HCEC 1CT (cell line): Measurements from ENCODE around the gene HELT.

ENCODE experiments used
- DNase-seq: peaks from one replicate; pipeline ENCODE4 v3.0.0-alpha.2; 2017

The HELT gene

DNA sequence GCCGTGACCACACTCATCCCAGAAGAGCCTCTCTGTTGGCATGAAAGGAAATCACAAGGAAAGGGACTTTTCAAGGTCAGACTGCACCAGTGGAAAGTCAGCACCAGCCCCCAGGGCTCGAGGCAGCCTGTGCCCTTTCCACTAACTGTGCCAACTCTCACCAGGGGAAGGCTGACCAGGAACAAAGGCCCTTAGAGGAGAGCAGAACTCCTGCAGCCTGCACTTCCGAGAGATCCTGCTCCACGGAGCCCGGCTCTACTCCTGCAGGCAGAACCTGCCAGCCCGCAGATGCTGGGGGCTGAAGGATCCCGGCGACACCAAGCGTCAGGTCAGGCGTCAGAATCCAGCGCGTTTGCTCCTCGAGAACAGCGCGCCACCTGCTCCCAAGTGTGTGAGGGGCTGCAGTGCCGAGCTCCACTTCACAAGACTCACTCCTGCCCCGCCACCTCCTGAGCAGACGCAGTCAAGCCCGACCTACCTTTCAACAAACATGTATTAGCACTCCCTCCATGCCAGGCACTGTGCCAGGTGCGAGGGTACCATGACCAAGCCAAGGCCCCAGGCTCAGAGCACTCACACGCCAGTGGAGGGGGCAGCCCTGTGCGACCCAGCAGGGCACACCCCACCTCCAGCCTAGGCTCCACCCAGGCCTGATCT, 13.6 kb upstream of the HELT start:
- no peak for DNase-seq

DNA sequence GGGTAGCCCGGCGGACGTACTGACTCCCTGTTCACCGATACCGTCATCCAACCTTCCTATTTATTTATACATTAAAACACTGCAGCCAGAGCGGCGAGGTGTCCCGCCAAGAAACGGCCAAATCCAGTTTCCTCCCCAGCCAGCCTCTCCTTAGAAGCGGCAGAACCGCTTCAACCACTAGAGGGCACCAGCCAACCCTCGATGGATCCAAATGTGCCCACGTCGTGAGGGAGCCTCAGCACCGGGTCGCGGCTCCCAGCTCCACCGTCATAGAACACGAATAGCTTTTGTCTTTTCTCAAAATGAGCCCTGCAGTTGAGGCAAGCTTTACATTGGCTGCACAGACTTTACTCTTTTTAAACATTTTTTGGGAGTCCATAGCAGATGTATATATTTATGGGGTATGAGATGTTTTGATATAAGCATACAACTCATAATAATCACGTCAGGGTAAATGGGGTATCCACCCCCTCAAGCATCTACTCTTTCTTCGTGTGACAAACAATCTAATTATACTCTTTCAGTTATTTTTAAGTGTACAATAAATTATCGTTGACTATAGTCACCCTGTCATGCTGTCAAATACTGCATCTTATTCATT, 13.0 kb upstream of the HELT start:
- peak; percentile 30 for DNase-seq

DNA sequence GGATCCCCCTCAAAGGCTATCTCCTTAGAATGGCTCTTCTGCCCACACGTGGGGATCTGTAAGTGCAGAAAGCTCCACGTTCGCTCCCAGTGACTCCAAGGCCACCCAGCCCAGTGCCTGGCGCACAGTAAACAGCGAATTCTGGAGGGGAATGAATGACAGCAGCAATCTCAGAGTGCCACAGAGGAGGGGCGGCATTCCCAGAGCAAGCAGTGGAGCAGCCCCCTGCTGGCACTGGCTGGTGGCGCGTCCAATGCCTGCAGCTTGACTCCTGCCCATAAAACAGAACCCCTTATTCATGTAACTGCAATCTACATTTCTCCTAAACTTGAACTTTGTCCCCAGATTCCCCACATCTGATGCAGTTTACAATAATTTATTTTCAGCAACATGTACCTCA, 6.9 kb upstream of the HELT start:
- DNase-seq = no peak

DNA sequence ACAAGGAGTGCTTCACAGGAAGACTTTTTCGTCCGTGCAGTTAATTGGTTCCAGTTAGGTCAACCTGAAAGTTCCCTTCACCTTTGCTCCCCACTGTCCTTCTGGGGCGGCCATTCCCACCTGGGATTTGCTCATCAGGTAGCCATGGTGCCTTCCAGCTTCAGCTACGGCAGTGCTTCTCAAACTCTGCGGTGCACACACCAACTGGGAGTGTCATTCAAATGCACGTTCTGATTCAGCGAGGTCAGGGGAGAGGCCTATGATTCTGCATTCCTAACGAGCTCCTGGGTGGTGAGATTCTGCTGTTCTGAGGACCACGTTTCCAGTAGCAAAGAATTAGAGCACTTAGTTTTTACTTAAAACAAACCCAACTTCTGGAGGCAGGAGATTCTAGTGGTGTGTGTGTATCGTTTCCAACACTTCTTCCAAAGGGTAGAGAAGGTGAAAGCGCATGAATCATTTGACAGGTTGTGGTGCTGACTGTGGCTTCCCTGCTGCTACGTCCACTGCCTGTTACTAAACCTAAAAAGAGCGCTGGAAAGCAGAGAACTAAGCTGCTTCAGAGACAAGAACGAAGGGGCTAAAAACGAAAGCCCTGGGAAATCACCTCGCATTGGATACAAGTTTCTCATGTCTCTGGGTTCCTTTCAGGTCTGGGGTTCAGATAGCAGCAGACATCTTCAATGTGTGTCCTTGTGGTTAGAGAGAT, 4.7 kb upstream of the HELT start:
- DNase-seq = no peak

DNA sequence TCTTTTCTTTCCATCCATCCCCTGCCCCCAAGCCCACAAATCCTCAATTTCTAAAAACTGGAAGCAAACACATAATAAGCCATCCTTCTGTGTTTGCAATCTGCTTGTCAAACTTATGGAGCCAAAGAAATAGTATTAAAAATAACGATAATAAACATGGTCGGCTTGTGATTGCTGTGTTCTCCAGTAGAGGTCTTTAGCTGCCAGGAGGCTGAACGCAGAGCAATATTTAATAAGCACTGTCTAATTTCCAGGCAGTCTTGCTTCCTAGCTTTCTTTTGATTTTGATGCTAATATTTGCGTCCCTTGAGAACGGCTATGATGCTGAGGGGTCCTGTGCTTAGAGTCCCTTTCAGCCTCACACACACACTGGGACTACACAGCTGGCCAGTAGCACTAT, 3.2 kb upstream of the HELT start:
- DNase-seq = no peak

DNA sequence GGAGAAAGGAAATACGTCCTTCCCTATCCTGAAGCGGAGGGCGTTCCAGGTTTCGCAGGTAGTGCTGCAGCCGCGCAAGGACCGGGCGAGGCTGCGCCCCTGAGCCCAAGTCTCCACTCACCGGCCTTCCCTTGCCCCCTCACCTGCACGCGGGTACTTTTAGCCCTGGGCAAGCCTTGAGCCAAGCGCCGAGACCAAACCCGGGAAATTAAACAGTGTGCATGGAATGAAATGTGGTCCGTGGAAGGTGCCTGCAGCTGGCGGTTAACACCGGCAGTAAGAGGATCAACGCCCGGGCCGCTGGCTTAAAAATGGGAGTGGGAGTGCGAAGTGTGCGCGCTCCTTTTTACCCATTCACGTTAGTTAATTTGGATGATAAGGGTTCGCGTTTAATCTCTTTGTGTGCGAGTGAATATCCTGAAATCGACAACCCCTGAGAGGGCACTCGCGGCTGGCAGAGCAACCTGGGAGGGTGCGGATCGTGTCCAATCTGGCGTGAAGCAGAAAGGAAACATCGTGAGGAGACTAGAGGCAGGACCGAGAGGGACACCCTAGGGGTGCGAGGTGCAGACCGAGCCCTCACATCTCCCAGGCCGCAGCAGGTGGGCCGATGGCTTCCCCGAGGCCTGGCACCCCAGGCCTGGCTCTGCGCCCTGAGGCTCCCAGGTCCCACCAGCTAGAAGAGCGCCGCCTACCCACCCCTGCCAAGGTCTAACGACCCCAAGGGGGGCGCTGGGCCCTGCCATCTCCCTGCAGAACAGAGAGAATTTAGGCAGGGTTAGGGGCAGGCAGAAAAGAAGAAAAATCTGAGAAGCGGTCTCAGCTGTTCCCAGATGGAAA, 2.0 kb upstream of the HELT start:
- DNase-seq = no peak

DNA sequence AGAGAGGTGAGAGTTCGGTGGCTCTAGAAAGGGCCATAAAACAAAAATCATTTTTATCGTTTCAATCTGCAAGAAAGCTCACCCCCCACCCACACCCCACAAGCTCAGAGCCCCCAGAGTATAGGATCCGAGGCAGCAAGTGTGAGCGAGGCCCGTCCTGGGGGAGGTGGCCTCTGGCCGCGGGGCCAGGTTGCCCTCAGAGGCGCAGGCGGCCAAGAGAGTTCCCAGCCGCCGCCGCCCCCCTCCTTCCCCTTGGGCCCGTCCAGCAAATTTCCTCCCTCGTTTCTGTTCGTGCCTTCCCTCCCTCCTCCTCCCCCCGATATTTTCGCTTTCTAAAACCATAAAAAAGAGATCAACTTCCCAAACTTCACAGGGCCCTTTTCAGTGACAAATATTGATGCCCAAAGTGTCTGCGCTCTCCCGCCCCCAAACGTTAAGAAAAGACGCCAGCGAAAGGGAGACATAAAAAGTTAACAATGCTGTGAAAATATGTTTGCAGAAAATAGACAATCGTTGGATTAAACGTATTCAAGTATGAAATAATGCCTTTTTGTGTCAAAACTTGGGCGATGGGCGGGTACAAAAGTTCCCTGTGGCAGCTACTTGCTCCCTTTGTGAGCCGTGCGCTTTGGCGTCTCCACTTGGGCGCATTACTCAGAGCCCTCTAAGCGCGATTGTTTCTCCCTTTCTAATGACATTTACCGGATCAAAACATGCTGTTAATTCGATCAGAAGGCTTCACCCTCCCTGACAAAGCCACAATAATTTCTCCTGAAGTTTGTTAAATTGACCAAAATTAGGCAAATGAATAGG, 1.1 kb upstream of the HELT start:
- no peak for DNase-seq

DNA sequence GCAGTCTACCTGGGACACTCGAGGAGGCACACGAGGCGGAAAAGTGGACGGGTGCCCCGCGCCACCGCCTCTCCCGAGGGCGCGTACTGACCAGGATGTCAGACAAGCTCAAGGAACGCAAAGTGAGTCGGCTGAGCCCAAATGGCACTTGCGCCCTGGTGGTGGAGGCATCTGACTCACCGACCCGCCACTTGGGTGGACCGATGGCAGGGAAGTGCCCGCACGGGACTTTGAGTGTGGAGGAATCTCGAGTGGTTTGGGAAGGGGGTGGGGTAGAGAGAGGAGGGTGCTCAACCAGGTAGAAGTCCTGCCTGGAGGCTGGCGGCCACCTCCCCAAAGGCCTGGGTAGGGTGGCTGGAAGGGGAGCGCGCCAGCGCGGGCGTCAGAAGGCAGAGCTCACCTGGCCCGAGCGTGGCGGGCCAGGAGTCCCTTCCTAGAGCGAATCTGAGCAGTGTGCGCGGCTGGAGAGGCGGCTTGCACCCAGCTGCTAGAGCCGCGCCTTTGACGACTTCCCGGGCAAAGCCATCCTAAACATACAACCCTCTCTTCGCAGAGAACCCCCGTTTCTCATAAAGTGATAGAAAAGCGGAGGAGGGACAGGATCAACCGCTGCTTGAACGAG, 655 bp downstream of the HELT start:
- no peak for DNase-seq

DNA sequence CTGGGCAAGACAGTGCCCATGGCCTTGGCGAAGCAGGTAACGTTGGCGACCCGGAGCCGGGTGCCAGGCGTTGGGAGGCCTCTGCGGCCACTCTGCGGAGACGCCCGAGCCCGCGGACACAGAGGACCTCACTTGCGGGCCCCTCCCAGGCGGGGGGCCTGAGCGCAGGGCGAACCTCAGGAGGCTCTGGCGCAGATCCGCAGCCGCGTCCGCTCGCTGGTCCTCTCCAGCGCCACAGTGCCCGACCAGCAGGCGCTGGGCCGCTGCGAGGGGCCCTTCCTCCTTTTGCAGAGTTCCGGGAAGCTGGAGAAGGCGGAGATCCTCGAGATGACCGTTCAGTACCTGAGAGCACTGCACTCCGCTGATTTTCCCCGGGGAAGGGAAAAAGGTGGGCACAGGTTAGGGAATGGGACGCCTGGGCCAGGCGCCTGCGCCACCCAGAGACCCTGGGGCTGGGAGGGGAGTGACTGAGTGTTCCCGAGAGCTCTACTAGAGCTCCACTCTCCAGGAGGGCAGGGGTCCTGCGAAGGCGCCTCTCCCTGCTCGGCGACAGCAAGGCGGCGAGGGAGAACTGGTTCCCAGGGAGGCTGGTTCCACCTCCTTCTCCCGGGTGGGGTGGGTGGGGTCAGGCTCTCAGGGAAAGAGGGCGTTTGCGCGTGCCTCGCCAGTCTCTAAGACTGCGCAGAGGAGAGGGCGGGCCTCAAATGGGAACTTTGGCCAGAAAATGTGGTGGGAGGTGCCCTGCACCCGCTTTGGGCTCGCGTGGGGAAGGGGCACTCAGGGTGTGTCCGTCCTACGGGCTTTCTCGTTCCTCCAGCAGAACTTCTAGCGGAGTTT, 1.4 kb downstream of the HELT start:
- no peak for DNase-seq

DNA sequence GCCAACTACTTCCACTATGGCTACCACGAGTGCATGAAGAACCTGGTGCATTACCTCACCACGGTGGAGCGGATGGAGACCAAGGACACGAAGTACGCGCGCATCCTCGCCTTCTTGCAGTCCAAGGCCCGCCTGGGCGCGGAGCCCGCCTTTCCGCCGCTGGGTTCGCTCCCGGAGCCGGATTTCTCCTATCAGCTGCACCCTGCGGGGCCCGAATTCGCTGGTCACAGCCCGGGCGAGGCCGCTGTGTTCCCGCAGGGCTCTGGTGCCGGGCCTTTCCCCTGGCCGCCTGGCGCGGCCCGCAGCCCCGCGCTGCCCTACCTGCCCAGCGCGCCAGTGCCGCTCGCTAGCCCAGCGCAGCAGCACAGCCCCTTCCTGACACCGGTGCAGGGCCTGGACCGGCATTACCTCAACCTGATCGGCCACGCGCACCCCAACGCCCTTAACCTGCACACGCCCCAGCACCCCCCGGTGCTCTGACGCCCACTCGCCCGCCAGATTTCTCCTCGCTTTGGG, 2.1 kb downstream of the HELT start:
- DNase-seq = no peak

DNA sequence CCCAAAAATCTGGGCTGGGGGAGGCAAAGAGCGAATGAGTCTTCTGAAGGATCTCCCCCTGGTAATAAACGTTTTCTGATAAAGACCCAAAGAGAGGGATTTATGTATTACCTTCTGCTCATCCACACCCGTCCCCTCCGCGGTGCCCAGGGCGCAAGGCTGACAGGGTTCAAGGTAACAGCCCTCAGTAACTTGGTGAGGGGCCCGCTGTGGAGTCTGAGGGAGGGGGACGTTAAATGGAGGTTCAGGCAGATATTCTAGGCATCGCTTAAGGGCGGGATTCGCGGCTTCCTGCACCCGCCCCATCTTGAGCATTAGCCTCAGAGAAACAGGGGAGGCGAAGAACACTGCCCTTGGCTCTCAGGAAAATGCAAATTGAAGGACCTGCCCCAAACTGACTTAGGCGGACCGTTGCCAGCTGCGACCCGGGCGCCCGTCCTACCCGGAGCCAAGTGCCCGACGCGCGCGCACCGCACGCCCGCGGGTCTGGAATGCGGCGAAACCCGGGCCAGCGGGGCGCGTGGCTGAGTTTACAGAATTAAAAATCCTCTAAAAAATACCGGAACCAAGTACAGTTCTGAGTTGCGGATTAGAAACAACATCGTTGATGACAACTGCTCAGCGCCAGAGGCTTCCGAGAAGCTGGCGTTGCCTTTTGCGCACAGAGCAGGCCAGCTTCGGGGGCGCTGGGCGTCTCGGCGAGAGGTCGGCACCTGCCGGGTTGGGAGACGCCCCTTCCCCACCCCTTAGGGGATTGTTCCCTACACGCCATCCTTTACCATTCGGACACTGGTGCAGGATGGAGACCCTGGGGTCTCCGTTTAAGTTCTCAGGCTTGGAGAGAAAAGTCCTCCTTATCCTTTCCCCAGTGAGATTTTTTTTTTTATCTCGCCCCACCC, 2.8 kb downstream of the HELT start:
- no peak for DNase-seq

DNA sequence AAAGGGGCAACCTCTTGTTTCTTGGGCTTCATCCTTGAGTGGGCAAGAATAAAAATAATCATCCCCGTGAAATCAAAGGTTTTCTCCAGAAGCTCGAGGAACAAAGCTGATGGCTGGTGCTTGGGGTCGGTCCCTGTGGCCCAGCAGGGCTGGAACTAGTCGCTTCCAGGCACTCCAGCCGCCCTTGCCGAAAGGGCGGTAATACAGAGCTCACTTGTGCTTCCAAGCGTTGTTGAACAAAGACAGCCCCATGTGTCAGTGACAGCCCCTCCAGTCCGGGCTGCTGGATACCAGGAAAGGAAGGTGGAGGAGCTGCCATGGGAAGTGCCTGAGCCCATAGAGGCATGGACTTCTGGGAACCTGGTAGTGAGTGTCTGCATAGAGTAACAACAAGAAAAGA, 5.2 kb downstream of the HELT start:
- no peak for DNase-seq

DNA sequence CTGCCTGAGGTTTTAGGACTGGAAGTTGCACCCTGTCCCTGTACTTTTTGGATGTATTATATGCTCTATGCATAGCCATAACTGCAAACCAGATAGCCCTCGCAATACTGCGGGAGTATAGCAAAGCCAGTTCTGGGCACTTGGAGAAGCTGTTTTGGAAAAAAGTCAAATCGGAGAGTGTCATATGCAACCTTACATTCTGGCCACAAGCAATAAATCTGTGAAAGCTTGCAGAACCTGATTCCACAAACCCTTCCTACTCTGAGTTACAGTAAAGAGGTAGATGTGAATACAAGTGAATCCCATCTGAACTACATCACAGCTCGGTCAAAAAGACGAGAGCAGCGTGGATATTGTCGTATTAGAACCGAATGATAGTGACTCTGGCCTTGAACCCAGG, 10.3 kb downstream of the HELT start:
- no peak for DNase-seq

DNA sequence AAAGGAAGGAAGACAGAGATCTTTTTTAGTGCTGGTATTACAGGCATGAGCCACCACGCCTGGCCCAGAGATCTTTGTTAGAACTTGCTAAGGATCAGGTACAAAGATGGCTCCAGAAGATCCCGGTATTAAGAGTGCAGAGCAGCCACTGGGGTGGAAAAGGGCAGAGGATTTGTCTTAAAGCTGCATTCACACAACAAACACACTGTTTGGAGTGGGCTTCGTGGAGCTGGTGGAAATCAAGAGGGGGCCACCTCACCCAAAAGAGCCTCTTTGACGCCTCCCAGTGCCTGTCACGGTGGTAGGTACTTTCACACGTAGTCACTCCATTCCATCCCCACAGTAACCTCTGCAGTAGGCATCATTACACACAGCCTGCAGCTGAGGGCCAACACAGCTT, 13.3 kb downstream of the HELT start:
- no peak for DNase-seq

DNA sequence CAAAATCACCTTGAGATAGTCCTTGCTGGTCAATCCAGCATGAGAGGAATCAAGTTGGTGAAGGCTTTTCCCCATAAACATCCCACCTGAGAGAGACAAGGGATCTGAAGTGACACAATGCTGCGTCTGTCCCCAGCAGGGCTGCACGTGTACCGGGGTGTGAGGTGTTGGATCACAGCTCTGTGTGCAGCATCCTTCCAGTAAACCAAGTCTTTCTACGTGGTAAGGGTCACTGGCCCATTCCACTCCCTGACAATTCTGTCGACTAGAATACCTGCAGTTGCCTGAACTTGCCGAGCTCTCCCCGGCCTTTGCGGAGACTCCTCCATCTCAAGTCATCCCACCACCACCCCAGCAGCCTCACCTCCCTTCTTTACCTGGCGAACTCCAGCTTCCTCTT, 14.8 kb downstream of the HELT start:
- DNase-seq = no peak

DNA sequence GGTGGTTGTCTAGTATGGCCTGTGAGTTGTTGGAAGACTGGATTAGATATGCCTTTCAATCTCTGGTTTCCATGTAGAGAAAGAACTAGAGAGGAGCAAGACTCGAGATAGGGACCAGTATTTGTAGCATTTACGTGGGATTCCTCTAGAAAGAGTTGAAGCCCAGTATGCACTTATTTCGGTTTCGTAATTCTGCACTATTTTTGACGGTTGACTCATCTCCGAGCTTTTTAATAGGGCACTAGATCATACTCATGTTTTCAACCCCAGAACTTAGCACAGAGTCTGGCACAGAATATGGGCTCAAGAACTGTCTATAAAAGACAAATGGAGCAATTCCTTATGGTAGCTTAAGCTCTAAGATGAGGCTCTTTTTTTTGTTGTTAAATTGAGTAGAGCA, 15.7 kb downstream of the HELT start:
- DNase-seq = no peak

DNA sequence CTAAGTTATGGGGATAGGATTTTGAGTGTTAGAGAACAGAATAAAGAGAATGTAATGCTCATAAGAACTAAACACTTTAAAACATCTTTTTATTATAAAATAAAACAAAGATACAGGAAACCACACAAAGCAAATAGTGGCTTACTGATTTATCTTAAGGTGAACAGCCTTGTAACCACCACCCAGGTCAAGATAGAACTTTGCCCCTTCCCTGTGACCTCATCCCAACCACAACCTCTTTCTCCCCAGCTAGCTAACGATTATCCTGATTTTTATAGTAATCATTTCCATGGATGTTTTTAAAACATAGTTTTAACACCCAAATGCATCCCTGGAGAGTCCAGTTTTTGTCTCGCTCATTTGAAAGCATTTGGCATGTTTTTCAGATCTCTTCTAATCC, 17.0 kb downstream of the HELT start:
- no peak for DNase-seq

DNA sequence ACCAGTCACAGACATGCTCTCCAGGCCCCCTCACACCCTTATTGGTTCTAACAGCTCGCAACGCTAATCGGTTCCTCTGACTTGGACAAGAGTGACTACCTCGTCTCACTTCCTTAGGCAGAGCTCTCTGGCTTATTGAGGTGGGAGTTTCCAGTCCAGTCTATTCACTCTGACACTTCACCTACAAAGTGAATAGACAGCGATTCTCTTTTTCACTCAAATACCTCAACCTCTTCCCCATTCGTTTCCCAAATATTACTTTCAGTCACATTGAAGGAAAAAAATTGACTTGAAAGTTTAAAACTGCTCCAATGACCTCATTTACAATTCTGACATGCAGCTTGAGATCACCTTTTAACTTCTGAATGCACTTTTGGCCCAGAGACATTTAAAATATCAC, 17.7 kb downstream of the HELT start:
- no peak for DNase-seq

DNA sequence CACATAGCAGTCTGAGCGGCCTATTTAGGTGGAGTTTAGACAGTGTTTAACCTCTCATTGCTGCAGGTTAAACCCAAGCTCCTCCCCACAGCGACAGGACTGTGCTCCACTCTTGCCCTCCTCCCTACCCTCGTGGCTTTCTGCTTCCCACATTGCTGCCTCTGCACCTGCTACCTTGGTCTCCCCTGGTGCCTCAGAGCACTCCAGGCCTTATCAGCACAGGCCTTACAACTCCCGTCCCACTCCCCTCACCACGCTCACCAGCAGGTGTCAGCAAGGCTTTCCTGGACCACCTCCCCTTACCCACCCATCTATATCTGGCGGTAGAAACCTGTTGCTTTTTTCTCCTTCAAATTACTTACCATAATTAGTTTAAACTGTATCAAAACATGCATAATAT, 18.6 kb downstream of the HELT start:
- DNase-seq = no peak
